GM18498 (cell line): Measurements from ENCODE around the gene ZNF784.
A peak's percentile ranks its signal among the peaks of the same experiment; 100 is the strongest.

Source experiments
- ATAC-seq: cut with Tn5 transposase; IDR thresholded peaks from one replicate; pipeline ENCODE4 v1.9.1; 2021; ENCODE audit warnings: mild to moderate bottlenecking, moderate library complexity; ENCODE audit not compliant: unreplicated experiment

ZNF784 gene

GRCh38 chr19:55656988-55657747 is 32.8 kb upstream of the ZNF784 start:
- no peak for ATAC-seq

GRCh38 chr19:55656552-55656951 is 32.2 kb upstream of the ZNF784 start:
- ATAC-seq, result no peak

GRCh38 chr19:55655648-55656040 is 31.3 kb upstream of the ZNF784 start:
- no peak for ATAC-seq

- ATAC-seq, result peak; percentile 27
Observed at GRCh38 chr19:55654868-55655647, 30.7 kb upstream of the ZNF784 start, which contains the start of gene U2AF2. TSS of gene U2AF2 (plus strand) at chr19:55655035. CDS start at chr19:55655105, 70 bp downstream.

- peak; percentile 60 for ATAC-seq
Observed at GRCh38 chr19:55654323-55654867, 30.0 kb upstream of the ZNF784 start.

- peak; percentile 45 for ATAC-seq
Observed at GRCh38 chr19:55653651-55654322, 29.4 kb upstream of the ZNF784 start.

- no peak for ATAC-seq
Observed at GRCh38 chr19:55652311-55653128, 28.2 kb upstream of the ZNF784 start.

- ATAC-seq, result no peak
Observed at GRCh38 chr19:55651236-55651635, 26.9 kb upstream of the ZNF784 start.

GRCh38 chr19:55650602-55651230 is 26.4 kb upstream of the ZNF784 start:
- ATAC-seq, result no peak

- no peak for ATAC-seq
Observed at GRCh38 chr19:55650126-55650557, 25.8 kb upstream of the ZNF784 start.

- ATAC-seq, result no peak
Observed at GRCh38 chr19:55649268-55650125, 25.1 kb upstream of the ZNF784 start.

- ATAC-seq, result no peak
Observed at GRCh38 chr19:55648585-55649267, 24.4 kb upstream of the ZNF784 start.

- ATAC-seq, result peak; percentile 32
Observed at GRCh38 chr19:55647732-55648584, 23.6 kb upstream of the ZNF784 start, which contains the start of gene CCDC106. TSS of gene CCDC106 (plus strand) at chr19:55648212. CDS start at chr19:55649047, 835 bp downstream.

- ATAC-seq, result no peak
Observed at GRCh38 chr19:55646889-55647731, 22.7 kb upstream of the ZNF784 start.

GRCh38 chr19:55645512-55645881 is 21.1 kb upstream of the ZNF784 start:
- no peak for ATAC-seq

GRCh38 chr19:55644842-55645511 is 20.6 kb upstream of the ZNF784 start:
- no peak for ATAC-seq
